HepG2 (cell line): ENCODE measurements around the gene CHN2. TPM values are rescaled to one million over a fixed set of nuclear protein-coding genes. Genes with fewer than 3 reads are reported as not detected.

Experiments used
- FOXA1 ChIP-seq, 2 experiments: fragments of 450-650 bp in 1 of 2; sonication (generic) in 1 of 2; formaldehyde crosslinking in 1 of 2; IDR thresholded peaks; 2 replicates each; pipeline versions ENCODE4 v1.4.0 to v1.6.1; 2016 to 2020; ENCODE audit warnings: missing genetic modification reagents in 1 of 2
- FOXC1 ChIP-seq: sonication (generic); formaldehyde crosslinking; IDR thresholded peaks from 2 replicates; pipeline ENCODE4 v1.8.0; 2022; ENCODE audit warnings: mild to moderate bottlenecking, missing genetic modification reagents, borderline replicate concordance
- LCORL ChIP-seq, 2 experiments: fragments of 450-650 bp in 1 of 2; sonication (generic) in 1 of 2; formaldehyde crosslinking in 1 of 2; IDR thresholded peaks; 2 replicates each; pipeline versions ENCODE4 v1.5.0 to v1.6.1; 2017 to 2020; ENCODE audit warnings: antibody characterized with exemption in 1 of 2, missing genetic modification reagents in 1 of 2
- RAD21 ChIP-seq: fragments of 450-650 bp; formaldehyde crosslinking; IDR thresholded peaks from 2 replicates; pipeline ENCODE4 v1.5.0; 2020; ENCODE audit warnings: mild to moderate bottlenecking
- SMC3 ChIP-seq: IDR thresholded peaks from 2 replicates; pipeline ENCODE4 v1.6.1; 2011; ENCODE audit warnings: low read length, improper control_type of control experiment
- SOX13 ChIP-seq, 3 experiments: fragments of 450-650 bp in 1 of 3; sonication (generic) in 1 of 3; formaldehyde crosslinking in 1 of 3; IDR thresholded peaks in 2 of 3; conservative IDR thresholded peaks in 1 of 3; 2 replicates each; pipeline versions ENCODE4 v1.5.0 to v1.6.1; 2016 to 2020; ENCODE audit warnings: antibody characterized with exemption in 1 of 3, mild to moderate bottlenecking in 1 of 3, missing compliant biosample characterization in 1 of 3, missing genetic modification reagents in 1 of 3, moderate library complexity in 1 of 3
- ZNF232 ChIP-seq: sonication (generic); formaldehyde crosslinking; IDR thresholded peaks from 2 replicates; pipeline ENCODE4 v1.4.0; 2020; ENCODE audit warnings: missing genetic modification reagents, borderline replicate concordance
- polyA plus RNA-seq, 8 experiments: library from polyadenylated mRNA; depleted of rRNA in 3 of 8; stranded (reverse) in 7 of 8; unstranded in 1 of 8; fragments of >200 nt; fragmentation: Illumina TruSeq in 4 of 8; extraction: Trizol in 4 of 8; gene quantifications; 2 replicates each; pipeline versions ENCODE4 v1.2.1 to v1.2.3, GENCODE V29; 2011 to 2016; ENCODE audit warnings: low read depth in 4 of 8, missing spikeins in 1 of 8, mixed read lengths in 1 of 8; ENCODE audit not compliant: insufficient read depth in 1 of 8
- total RNA-seq, 5 experiments: library from RNA; depleted of rRNA; stranded (reverse); fragments of >200 nt; fragmentation: Illumina TruSeq; extraction: Trizol; gene quantifications; 2 replicates each; pipeline ENCODE4 v1.2.3, GENCODE V29; 2016; ENCODE audit warnings: low read depth in 1 of 5
- TF ChIP-seq, protein P1 (sequence below): sonication (generic); formaldehyde crosslinking; IDR thresholded peaks from 2 replicates; pipeline ENCODE4 v1.5.1; 2020; ENCODE audit warnings: mild to moderate bottlenecking, missing genetic modification reagents, moderate library complexity

CHN2 gene
- total and polyA plus RNA-seq, 2 of the 13 experiments (the other 11 are each of a cell fraction or from before 2014, with no cell fraction given) = 23.5 to 30.5 TPM

DNA sequence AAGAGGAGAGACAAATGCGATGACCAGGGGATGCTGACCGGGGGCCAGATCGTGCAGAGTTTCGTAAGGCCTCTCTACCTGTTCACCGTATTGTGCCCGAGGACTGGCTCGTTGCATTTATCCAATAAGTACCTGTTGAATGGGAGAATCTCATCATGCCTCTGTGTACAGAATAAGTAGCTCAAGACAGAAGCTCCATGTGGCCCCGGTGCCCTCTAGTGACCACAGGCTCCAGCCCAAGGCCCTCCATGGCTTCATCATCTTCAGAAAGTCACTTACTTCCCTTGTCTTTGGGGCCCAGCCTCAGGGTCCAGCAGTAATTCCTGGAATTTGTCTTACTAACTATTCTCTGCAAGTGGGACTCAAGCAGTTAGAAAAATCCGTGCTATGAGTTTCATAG lies 151.0 kb downstream of the CHN2 start (continued):
- TF ChIP-seq, protein P1, sequence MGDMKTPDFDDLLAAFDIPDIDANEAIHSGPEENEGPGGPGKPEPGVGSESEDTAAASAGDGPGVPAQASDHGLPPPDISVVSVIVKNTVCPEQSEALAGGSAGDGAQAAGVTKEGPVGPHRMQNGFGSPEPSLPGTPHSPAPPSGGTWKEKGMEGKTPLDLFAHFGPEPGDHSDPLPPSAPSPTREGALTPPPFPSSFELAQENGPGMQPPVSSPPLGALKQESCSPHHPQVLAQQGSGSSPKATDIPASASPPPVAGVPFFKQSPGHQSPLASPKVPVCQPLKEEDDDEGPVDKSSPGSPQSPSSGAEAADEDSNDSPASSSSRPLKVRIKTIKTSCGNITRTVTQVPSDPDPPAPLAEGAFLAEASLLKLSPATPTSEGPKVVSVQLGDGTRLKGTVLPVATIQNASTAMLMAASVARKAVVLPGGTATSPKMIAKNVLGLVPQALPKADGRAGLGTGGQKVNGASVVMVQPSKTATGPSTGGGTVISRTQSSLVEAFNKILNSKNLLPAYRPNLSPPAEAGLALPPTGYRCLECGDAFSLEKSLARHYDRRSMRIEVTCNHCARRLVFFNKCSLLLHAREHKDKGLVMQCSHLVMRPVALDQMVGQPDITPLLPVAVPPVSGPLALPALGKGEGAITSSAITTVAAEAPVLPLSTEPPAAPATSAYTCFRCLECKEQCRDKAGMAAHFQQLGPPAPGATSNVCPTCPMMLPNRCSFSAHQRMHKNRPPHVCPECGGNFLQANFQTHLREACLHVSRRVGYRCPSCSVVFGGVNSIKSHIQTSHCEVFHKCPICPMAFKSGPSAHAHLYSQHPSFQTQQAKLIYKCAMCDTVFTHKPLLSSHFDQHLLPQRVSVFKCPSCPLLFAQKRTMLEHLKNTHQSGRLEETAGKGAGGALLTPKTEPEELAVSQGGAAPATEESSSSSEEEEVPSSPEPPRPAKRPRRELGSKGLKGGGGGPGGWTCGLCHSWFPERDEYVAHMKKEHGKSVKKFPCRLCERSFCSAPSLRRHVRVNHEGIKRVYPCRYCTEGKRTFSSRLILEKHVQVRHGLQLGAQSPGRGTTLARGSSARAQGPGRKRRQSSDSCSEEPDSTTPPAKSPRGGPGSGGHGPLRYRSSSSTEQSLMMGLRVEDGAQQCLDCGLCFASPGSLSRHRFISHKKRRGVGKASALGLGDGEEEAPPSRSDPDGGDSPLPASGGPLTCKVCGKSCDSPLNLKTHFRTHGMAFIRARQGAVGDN (CRISPR knock-in tag) = peak; percentile 22
- TF ChIP-seq ZNF232 (no peak), LCORL (IDR thresholded peaks at IDR 0.05) (no peak), LCORL (CRISPR knock-in tag; IDR thresholded peaks at IDR 0.05) (0 out of 2 replicates have a peak, but pooled peaks have one; percentile 26), SMC3 (peak; percentile 78), FOXA1 (IDR thresholded peaks at IDR 0.05) (no peak), FOXA1 (CRISPR knock-in tag; IDR thresholded peaks at IDR 0.05) (0 out of 2 replicates have a peak, but pooled peaks have one; percentile 22), RAD21 (CRISPR knock-in tag) (peak; percentile 53), FOXC1 (peak; percentile 39; the same call in 1 of the 2 replicates), SOX13 (IDR thresholded peaks at IDR 0.05) (no peak), SOX13 (CRISPR knock-in tag; conservative IDR thresholded peaks at IDR 0.05 in 1 of 2, IDR thresholded peaks at IDR 0.05 in 1 of 2) (no peak)
